ENCODE data around the gene SSH3.

The SSH3 gene

GRCh38 chr11:67317205-67317887 lies 14.0 kb downstream of the SSH3 start:
- TF ChIP-seq YY1 (IDR thresholded peaks at IDR 0.05; ENCODE audit: low read depth) = peak; percentile 11; the same call in 1 of the 2 replicates
- peak; percentile 77 for TF ChIP-seq TAF1 (IDR thresholded peaks at IDR 0.05; ENCODE audit: low read depth)
- TF ChIP-seq NFIC (IDR thresholded peaks at IDR 0.05) = no peak
- no peak; the same call in 1 of the 2 replicates for TF ChIP-seq ZBTB7A (IDR thresholded peaks at IDR 0.05; ENCODE audit: low read depth)
- no peak for TF ChIP-seq CEBPB (IDR thresholded peaks at IDR 0.05)
- TF ChIP-seq RAD21 (IDR thresholded peaks at IDR 0.05; ENCODE audit: low read depth) = peak; percentile 94
- peak; percentile 53 for TF ChIP-seq MAX (IDR thresholded peaks at IDR 0.05)
- TF ChIP-seq REST (IDR thresholded peaks at IDR 0.05; ENCODE audit: low read depth) = no peak

DNA sequence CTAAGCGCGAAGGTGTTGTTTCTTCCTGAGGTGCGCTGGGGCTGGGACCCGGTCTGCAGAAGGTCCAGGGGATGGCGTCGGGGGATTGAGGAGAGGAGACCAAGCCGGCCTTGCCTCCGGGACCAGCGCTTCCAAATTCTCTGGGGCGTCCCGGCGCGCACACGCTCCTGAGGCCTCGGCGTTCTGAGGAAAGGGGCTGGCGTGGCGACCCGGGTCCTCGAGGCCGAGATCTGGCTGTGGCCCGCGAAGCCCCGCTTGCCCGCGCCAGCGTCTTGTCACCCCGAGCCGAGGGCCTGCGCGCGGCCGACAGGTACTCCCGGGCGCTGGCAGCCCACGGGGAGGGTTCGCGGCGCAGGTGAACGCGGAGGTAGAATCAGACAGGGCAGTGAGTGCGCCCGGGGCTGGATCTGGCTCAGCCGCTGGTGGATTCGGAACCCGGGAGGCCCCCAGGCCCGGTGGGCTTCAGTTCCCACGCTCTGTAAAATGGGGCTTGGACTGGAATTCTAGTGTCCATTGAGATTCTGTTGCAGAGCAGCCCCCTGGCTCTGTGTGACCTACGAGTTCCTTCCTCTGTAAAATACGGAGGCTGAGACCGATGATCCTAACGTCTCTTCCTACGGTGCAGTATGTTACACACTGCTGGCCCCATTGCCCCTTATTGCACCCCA lies 14.7 kb downstream of the SSH3 start:
- TF ChIP-seq MAX (IDR thresholded peaks at IDR 0.05) = peak; percentile 74
- no peak for TF ChIP-seq TEAD4 (IDR thresholded peaks at IDR 0.05)
- TF ChIP-seq TCF12 (IDR thresholded peaks at IDR 0.05; ENCODE audit: low read depth) = peak; percentile 18; the same call in 1 of the 2 replicates
- TF ChIP-seq TAF1 (IDR thresholded peaks at IDR 0.05; ENCODE audit: low read depth) = no peak
- no peak for TF ChIP-seq NFIC (IDR thresholded peaks at IDR 0.05)
- TF ChIP-seq ZBTB7A (IDR thresholded peaks at IDR 0.05; ENCODE audit: low read depth) = peak; percentile 59; the same call in 1 of the 2 replicates

GRCh38 chr11:67320011-67320410 lies 16.7 kb downstream of the SSH3 start:
- TF ChIP-seq RAD21 (IDR thresholded peaks at IDR 0.05; ENCODE audit: low read depth) (no peak), ZBTB7A (IDR thresholded peaks at IDR 0.05; ENCODE audit: low read depth) (no peak), EGR1 (IDR thresholded peaks at IDR 0.05) (no peak), FOXM1 (IDR thresholded peaks at IDR 0.05; ENCODE audit: borderline replicate concordance, low read depth) (no peak), EP300 (IDR thresholded peaks at IDR 0.05; ENCODE audit: borderline replicate concordance) (no peak), TCF12 (IDR thresholded peaks at IDR 0.05; ENCODE audit: low read depth) (no peak), CEBPB (IDR thresholded peaks at IDR 0.05) (no peak), REST (IDR thresholded peaks at IDR 0.05; ENCODE audit: low read depth) (no peak)
- TF ChIP-seq, protein P1, sequence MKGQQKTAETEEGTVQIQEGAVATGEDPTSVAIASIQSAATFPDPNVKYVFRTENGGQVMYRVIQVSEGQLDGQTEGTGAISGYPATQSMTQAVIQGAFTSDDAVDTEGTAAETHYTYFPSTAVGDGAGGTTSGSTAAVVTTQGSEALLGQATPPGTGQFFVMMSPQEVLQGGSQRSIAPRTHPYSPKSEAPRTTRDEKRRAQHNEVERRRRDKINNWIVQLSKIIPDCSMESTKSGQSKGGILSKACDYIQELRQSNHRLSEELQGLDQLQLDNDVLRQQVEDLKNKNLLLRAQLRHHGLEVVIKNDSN (IDR thresholded peaks at IDR 0.05) = no peak

DNA sequence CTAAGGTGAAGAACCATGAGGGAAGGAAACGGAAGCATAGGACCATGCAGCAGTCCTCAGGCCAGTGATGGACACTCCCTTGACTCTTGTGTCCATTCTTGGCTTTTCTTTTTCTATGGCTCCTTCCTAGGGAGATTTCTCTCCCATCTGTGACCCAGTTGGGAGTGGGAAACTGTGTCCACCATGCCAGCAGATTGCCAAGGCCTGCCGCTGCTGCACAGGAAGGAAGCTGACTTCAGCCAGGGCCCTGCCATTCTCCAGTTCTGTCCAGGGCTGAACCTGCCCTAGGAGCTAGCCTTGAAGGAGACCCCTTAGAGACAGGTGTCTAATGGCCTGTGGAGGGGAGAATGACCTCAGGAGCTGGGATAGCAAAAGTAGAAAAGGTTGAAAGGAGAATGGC lies 17.4 kb downstream of the SSH3 start:
- TF ChIP-seq NFIC (IDR thresholded peaks at IDR 0.05) (no peak), YY1 (IDR thresholded peaks at IDR 0.05; ENCODE audit: low read depth) (no peak), FOXM1 (IDR thresholded peaks at IDR 0.05; ENCODE audit: borderline replicate concordance, low read depth) (no peak), TEAD4 (IDR thresholded peaks at IDR 0.05) (no peak), TCF12 (IDR thresholded peaks at IDR 0.05; ENCODE audit: low read depth) (no peak), CEBPB (IDR thresholded peaks at IDR 0.05) (no peak), CREB1 (IDR thresholded peaks at IDR 0.05; ENCODE audit: low read depth) (no peak), ZBTB7A (IDR thresholded peaks at IDR 0.05; ENCODE audit: low read depth) (no peak), MAX (IDR thresholded peaks at IDR 0.05) (no peak), RAD21 (IDR thresholded peaks at IDR 0.05; ENCODE audit: low read depth) (no peak), EP300 (IDR thresholded peaks at IDR 0.05; ENCODE audit: borderline replicate concordance) (no peak), EGR1 (IDR thresholded peaks at IDR 0.05) (no peak), REST (IDR thresholded peaks at IDR 0.05; ENCODE audit: low read depth) (no peak), TAF1 (IDR thresholded peaks at IDR 0.05; ENCODE audit: low read depth) (no peak)
- TF ChIP-seq, protein P1 (IDR thresholded peaks at IDR 0.05) = no peak
